ENCODE results near the gene ZNF490. TPM values are rescaled to one million over a fixed set of nuclear protein-coding genes. Genes with fewer than 3 reads are reported as not detected.
"Not testable (repeated sequence)": the region's sequence is repeated elsewhere in the genome, so short reads cannot be mapped to it uniquely, and the experiment has no call there.

ZNF490 gene
- total and polyA plus RNA-seq, 11 donors, result 0.91 to 8.9 (median 5.2) TPM

DNA sequence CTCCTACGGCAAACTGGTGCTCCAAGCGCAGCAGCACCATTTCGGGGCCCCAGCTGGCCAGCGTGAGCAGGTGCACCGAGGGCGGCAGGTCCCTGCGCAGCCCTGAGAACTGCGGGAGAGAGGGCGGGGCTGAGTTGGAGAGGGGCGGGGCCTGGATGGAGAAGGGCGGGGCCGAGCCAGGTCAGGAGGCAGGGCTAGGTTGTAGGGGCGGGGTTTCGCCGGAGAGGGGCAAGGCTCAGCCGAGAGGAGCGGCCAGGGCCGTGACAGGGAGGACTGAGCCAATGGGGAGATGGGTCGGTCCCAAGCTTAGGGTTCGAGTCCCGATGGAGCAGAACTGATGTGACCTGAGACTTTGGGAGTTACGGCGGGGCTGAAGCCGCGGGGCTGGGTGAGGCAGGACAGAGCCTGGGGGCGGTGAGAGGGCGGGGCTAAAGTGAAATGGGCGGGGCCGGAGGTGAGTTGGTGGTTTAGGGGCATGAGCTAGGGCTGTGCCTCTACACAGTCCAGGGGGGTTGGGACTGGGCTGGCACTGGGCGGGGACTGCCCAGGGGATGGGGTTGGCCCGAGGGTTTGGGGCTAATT is 37.0 kb upstream of the ZNF490 start:
- Histone ChIP-seq H3K36me3 (peaks cover 0 to 23% (median 0%) of the 10 kb centered on the region in 9 donors), H3K4me1 (peaks cover 3 to 18% (median 10%) of the 10 kb centered on the region in 12 donors), H3K27me3 (no peaks in the 10 kb centered on the region), H3K9me3 (no peaks in the 10 kb centered on the region), H3K4me3 (peak overlapping the region in 11 of 12 donors; percentile 5 to 44 (median 37)), H3K27ac (no peak overlapping the region)
- 14 to 21% (median 18%) methylated on average over 30 to 31 of the region's 31 CpGs for WGBS, 4 donors
- intact Hi-C loops (cut with DNase I), result no loop called here
- no peak for TF ChIP-seq POLR2A (IDR thresholded peaks at IDR 0.05)
- TF ChIP-seq, protein P1, sequence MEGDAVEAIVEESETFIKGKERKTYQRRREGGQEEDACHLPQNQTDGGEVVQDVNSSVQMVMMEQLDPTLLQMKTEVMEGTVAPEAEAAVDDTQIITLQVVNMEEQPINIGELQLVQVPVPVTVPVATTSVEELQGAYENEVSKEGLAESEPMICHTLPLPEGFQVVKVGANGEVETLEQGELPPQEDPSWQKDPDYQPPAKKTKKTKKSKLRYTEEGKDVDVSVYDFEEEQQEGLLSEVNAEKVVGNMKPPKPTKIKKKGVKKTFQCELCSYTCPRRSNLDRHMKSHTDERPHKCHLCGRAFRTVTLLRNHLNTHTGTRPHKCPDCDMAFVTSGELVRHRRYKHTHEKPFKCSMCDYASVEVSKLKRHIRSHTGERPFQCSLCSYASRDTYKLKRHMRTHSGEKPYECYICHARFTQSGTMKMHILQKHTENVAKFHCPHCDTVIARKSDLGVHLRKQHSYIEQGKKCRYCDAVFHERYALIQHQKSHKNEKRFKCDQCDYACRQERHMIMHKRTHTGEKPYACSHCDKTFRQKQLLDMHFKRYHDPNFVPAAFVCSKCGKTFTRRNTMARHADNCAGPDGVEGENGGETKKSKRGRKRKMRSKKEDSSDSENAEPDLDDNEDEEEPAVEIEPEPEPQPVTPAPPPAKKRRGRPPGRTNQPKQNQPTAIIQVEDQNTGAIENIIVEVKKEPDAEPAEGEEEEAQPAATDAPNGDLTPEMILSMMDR (IDR thresholded peaks at IDR 0.05), result no peak
- ATAC-seq, result peak; percentile 30 to 93 (median 86)
- DNase-seq, result peak in 3 of 5 donors; percentile 67 to 81 (median 77)

DNA sequence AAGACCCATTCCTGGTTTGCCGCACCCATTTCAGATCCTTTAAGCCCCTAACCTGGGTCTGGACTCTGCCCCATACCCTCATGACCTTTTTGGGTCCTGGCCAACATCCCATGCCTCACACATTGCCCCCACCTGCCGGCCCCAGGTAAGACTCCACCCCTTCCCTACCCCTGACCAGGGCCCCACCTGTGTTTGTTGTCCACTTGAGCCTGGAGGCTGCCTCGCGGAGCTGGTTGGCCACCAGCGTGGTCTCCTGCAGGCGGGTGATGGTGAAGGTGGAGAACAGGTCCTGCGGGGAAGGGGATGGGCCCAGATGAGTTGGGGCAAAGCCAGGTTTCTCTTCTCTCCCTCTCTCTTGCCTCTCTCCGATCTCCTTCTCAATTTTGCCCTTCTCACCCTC is 36.4 kb upstream of the ZNF490 start:
- H3K27ac ChIP-seq, result no peak overlapping the region

DNA sequence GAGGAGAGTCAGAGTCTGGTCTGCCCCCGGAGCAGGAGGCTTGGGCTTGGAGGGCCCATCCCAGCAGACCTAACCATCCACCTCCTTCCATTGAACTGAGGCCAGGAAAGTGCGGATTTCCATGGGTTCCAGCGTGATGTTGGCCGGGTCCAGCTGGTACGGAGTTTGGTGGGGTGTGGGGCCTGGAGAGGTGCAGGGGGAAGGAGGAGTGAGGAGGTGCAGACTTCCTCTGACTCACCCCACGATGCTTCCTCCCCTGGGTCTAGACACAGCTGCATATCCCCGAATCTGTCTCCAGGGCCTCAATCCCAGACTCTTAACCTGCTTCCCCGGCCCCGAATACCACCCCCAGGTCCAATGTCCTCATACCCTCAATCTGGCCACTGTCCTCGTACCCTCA is 35.9 kb upstream of the ZNF490 start:
- Histone ChIP-seq H3K27ac (no peak overlapping the region), H3K9me3 (no peaks in the 10 kb centered on the region), H3K36me3 (peaks cover 0 to 15% (median 0%) of the 10 kb centered on the region in 9 donors), H3K4me1 (peaks cover 3 to 18% (median 10%) of the 10 kb centered on the region in 12 donors), H3K4me3 (no peak overlapping the region), H3K27me3 (no peaks in the 10 kb centered on the region)
- no peak for TF ChIP-seq POLR2A (IDR thresholded peaks at IDR 0.05)
- TF ChIP-seq, protein P1 (IDR thresholded peaks at IDR 0.05), result no peak
- WGBS, 4 donors, result 77 to 90% (median 84%) methylated on average over 10 of the region's 10 CpGs
- DNase-seq (no peak), ATAC-seq (no peak)
- intact Hi-C loops (cut with DNase I), result no loop called here

More for the DNA sequence above, 36.4 kb upstream of the ZNF490 start:
- 82 to 87% (median 86%) methylated on average over 8 of the region's 8 CpGs for WGBS, 4 donors
- DNase-seq (no peak), ATAC-seq (no peak)
- intact Hi-C loops (cut with DNase I), result no loop called here
- Histone ChIP-seq H3K27me3 (no peaks in the 10 kb centered on the region), H3K4me3 (no peak overlapping the region), H3K36me3 (peaks cover 0 to 20% (median 0%) of the 10 kb centered on the region in 9 donors), H3K4me1 (peaks cover 3 to 18% (median 10%) of the 10 kb centered on the region in 12 donors), H3K9me3 (no peaks in the 10 kb centered on the region)
- TF ChIP-seq POLR2A (IDR thresholded peaks at IDR 0.05), result no peak

DNA sequence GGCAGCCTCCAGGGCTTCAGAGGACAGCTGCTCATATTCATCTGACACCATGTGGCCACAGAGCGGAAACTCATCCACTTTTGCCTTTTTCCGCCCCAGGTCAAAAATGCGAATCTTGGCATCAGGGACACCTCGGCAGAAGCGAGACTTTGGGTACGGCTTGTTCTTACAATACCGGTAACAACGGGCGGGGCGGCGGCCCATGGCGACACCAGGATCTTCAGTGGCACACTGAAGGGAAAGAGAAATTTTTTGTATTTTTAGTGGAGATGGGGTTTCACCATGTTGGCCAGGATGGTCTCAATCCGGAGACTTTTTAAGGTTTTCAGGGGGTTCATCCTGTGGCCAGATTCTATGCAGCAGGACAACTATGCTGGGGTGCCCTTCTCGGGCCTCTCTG is 33.1 kb upstream of the ZNF490 start:
- intact Hi-C loops (cut with DNase I); DNase-seq; H3K4me3 ChIP-seq; ATAC-seq; H3K27ac ChIP-seq; H3K9me3 ChIP-seq; H3K36me3 ChIP-seq; H3K27me3 ChIP-seq: not testable (repeated sequence)
- 95 to 97% (median 96%) methylated on average over 14 of the region's 14 CpGs for WGBS, 4 donors
- peaks cover 3 to 27% (median 16%) of the 10 kb centered on the region in 12 donors for H3K4me1 ChIP-seq

DNA sequence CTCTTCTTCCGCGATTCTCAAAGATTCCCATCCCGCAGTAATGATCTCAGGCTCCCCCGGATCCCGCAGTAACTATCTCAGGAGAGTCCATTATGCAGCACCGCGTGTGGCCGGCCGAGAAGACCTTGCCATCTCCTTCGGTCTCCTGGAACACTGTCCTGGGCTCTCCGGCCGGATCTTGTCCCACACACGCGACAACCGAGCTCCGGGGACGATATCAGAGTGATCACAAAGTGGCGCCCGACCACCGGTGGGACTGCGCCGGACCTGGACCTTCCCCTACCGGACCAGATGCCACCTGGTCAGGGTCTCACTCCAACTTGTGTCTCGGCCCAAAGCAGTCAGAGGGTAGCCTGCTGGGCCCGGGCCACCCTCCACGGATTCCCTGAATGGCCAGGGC is 31.9 kb upstream of the ZNF490 start:
- Histone ChIP-seq H3K9me3 (no peaks in the 10 kb centered on the region), H3K4me3 (no peak overlapping the region), H3K27ac (no peak overlapping the region), H3K36me3 (peaks cover 0 to 6% (median 0%) of the 10 kb centered on the region in 9 donors), H3K27me3 (no peaks in the 10 kb centered on the region), H3K4me1 (peaks cover 0 to 15% (median 7%) of the 10 kb centered on the region in 12 donors)
- ATAC-seq, result no peak
- intact Hi-C loops (cut with DNase I), result no loop called here
- WGBS, 4 donors, result 89 to 94% (median 93%) methylated on average over 26 of the region's 26 CpGs
- DNase-seq, result no peak
- TF ChIP-seq, protein P1 (IDR thresholded peaks at IDR 0.05), result no peak
- no peak for TF ChIP-seq POLR2A (IDR thresholded peaks at IDR 0.05)
